WI38 (cell line): Measurements from ENCODE around the gene TIMP4.

Experiments used
- H3K4me3 ChIP-seq: 2 replicates; pipeline ENCODE4 v1.5.1; 2011; ENCODE audit warnings: low read depth, mild to moderate bottlenecking, control low read depth, low read length
- CTCF ChIP-seq: IDR thresholded peaks from 2 replicates; pipeline ENCODE4 v1.5.1; 2012; ENCODE audit warnings: low read depth, mild to moderate bottlenecking, control low read depth, low read length

The TIMP4 gene

GRCh38 chr3:12190221-12190807 is 31.6 kb upstream of the TIMP4 start:
- H3K4me3 ChIP-seq = no peak overlapping the region
- no peak for TF ChIP-seq CTCF

- no peak for TF ChIP-seq CTCF
- no peak overlapping the region for H3K4me3 ChIP-seq
Measured at GRCh38 chr3:12188681-12189287, 30.1 kb upstream of the TIMP4 start.

DNA sequence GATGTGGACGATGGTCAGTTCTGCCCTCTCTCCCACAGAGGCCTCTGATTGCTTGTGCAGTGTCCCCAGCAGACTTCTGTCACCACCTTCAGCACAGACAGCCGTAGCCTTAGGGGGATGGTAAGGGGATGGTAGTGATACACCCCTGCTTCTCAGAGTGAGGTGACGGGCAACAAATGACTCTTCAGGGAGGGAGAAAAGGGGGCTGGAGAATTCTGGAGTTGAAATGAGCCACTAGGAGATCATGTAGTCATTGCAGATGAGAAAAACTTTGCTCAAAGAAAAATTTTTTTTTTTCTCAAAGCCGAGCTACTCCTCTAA is 29.6 kb upstream of the TIMP4 start:
- no peak overlapping the region for H3K4me3 ChIP-seq
- TF ChIP-seq CTCF = no peak

- no peak for TF ChIP-seq CTCF
- no peak overlapping the region for H3K4me3 ChIP-seq
Measured at GRCh38 chr3:12187448-12188327, 29.0 kb upstream of the TIMP4 start.

DNA sequence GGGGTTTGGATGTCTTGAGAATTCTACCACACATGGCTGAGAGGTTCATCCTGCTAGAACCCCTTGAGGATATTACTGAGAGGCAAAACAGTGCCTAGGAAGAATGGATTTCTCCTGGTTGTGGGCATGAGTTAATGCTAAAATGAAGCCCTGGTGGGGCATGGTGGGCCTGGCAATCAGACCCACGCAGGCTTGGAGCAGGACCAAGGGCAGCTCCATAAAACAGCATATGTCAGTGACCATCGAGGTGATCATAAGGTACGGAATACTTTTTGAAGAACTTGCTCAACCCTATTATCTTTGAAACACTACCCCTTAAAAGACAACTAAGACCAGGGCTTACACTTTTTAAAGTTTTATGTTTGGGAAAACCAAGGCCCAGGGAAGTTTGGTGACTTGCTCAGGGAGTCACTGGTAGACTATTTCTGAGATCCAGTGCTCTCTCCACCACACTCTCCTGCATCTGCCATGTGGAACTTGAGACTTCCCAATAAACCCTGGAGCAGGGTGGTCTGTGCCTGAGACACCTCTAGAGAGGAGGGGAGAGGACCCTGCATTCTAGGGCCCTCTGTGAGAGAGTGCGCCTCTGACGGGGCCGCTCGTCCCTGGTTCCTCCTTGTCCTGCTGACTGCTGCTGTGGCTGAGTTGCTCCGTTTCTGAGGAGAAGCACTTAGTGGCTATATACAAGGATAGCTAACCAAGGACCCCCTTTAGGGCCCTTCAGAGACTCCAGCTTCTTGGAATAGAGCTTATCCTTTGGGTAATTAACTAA is 28.0 kb upstream of the TIMP4 start:
- no peak overlapping the region for H3K4me3 ChIP-seq

DNA sequence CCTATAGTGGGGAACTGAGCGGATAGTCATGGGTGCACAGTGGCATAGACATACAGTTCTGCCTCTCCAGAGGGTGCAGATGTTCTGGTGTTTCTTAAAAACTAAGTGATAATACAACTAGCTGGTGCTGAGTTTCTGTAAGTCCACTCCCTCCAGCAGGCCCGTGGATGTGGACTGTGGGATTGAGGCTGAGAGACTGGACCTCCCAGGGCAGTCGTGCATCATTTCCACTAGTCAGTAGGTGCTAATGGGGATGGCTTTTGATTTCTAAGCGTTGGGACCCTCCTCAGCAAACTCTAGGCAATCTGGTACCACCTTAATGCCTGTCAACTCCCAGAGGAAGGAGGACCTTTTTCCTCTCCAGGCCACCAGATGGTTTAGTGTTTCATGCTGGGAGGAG is 27.3 kb upstream of the TIMP4 start:
- TF ChIP-seq CTCF = no peak
- no peak overlapping the region for H3K4me3 ChIP-seq

More for the DNA sequence above, 28.0 kb upstream of the TIMP4 start:
- no peak for TF ChIP-seq CTCF
